Aorta (tissue), 5 donors: ENCODE measurements around the gene MXD3. TPM values are rescaled to one million over a fixed set of nuclear protein-coding genes. Genes with fewer than 3 reads are reported as not detected.

Experiments used
- ATAC-seq: fragments of 200-7000 bp; cut with Tn5 transposase; one replicate; pipeline ENCODE4 v1.9.1; 2022; ENCODE audit warnings: moderate library complexity; ENCODE audit not compliant: low FRiP score
- DNase-seq, 2 donors: peaks; one replicate each; pipeline ENCODE4 v3.0.0-alpha.2; 2020
- H3K27ac ChIP-seq, 2 donors: one replicate each; pipeline ENCODE4 v1.5.1; 2013; ENCODE audit warnings: low read length in 2 of 2, mild to moderate bottlenecking in 2 of 2, moderate library complexity in 2 of 2, control low read depth in 1 of 2, inconsistent platforms in 1 of 2, low read depth in 1 of 2
- H3K27me3 ChIP-seq, 2 donors: one replicate each; pipeline ENCODE4 v1.6.1; 2013; ENCODE audit warnings: control low read depth in 1 of 2, low read length in 1 of 2, mild to moderate bottlenecking in 1 of 2, moderate library complexity in 1 of 2; ENCODE audit not compliant: insufficient read depth in 2 of 2, control insufficient read depth in 1 of 2
- H3K36me3 ChIP-seq, 2 donors: one replicate each; pipeline ENCODE4 v1.6.1; 2013; ENCODE audit warnings: control low read depth in 1 of 2, low read length in 1 of 2, mild to moderate bottlenecking in 1 of 2; ENCODE audit not compliant: insufficient read depth in 2 of 2, control insufficient read depth in 1 of 2
- H3K4me1 ChIP-seq, 2 donors: one replicate each; pipeline ENCODE4 v1.6.1; 2013; ENCODE audit warnings: low read length in 2 of 2, control low read depth in 1 of 2, mild to moderate bottlenecking in 1 of 2, moderate library complexity in 1 of 2; ENCODE audit not compliant: insufficient read depth in 2 of 2, control insufficient read depth in 1 of 2
- H3K4me3 ChIP-seq, 2 donors: one replicate each; pipeline ENCODE4 v1.5.1; 2013; ENCODE audit warnings: low read length in 2 of 2, control low read depth in 1 of 2, mild to moderate bottlenecking in 1 of 2
- H3K9me3 ChIP-seq: one replicate; pipeline ENCODE4 v1.6.1; 2013; ENCODE audit warnings: mild to moderate bottlenecking, low read length; ENCODE audit not compliant: control insufficient read depth
- WGBS, 2 donors: extraction: QIAGEN DNeasy Blood & Tissue Kit; methylation state at CpG; one replicate each; pipeline ENCODE4 v1.1.7; 2013; 5-methylcytosine and 5-hydroxymethylcytosine counted together
- intact Hi-C, 2 donors: fragments of 100-400 bp; cut with DNase I; formaldehyde crosslinking; loops; one replicate each; pipeline versions ENCODE4 v1.14.2 to v1.15.0; 2022
- polyA plus RNA-seq, 2 donors: library from polyadenylated mRNA; stranded (reverse); fragments of 200-250 nt; gene quantifications; one replicate each; pipeline ENCODE4 v1.2.3, GENCODE V29; 2013
- total RNA-seq, 2 donors: library from RNA; stranded (reverse); fragmentation: NEBNext Ultra II Directional; extraction: Animal tissue kit (Norgen Biotek cat#: 25700); gene quantifications; one replicate each; pipeline ENCODE4 v1.2.1, GENCODE V29; 2021
- donor health status: healthy with polysubstance abuse.
- donor health status: Bipolar disorder and iron deficiency.
- donor health status: DM: no; HTN: no; CAD: no.
- donor health status: DM: no; HTN: no; CAD: no.
- donor health status: DM: yes; HTN: yes; CAD: no.

Gene MXD3
- total and polyA plus RNA-seq, 4 donors, result 4.1 to 52.6 (median 9.2) TPM

GRCh38 chr5:177332031-177332895 lies 20.6 kb upstream of the MXD3 start:
- no peaks in the 10 kb centered on the region for H3K4me1 ChIP-seq
- H3K27me3 ChIP-seq, result no peaks in the 10 kb centered on the region
- intact Hi-C loops, result no loop called here
- no peak overlapping the region for H3K27ac ChIP-seq
- no peaks in the 10 kb centered on the region for H3K9me3 ChIP-seq
- DNase-seq (peak in 1 of 2 donors; percentile 64), ATAC-seq (no peak)
- 91 to 92% methylated on average over 35 of the region's 35 CpGs for WGBS, 2 donors
- peaks cover 4 to 14% of the 10 kb centered on the region in 2 donors for H3K36me3 ChIP-seq
- H3K4me3 ChIP-seq, result no peak overlapping the region

- 85% methylated on average over 26 to 27 of the region's 27 CpGs for WGBS, 2 donors
- Histone ChIP-seq H3K9me3 (no peaks in the 10 kb centered on the region), H3K36me3 (peaks cover 3 to 7% of the 10 kb centered on the region in 2 donors), H3K4me1 (no peaks in the 10 kb centered on the region), H3K27ac (no peak overlapping the region), H3K27me3 (no peaks in the 10 kb centered on the region), H3K4me3 (no peak overlapping the region)
- intact Hi-C loops, result no loop called here
- DNase-seq (peak in 1 of 2 donors; percentile 61), ATAC-seq (no peak)
Measured at GRCh38 chr5:177330991-177331842, 19.5 kb upstream of the MXD3 start.

GRCh38 chr5:177329883-177330282 lies 18.2 kb upstream of the MXD3 start:
- H3K9me3 ChIP-seq, result no peaks in the 10 kb centered on the region
- H3K27ac ChIP-seq, result no peak overlapping the region
- H3K4me3 ChIP-seq, result no peak overlapping the region
- intact Hi-C loops, result no loop called here
- 86 to 87% methylated on average over 6 of the region's 6 CpGs for WGBS, 2 donors
- no peaks in the 10 kb centered on the region for H3K27me3 ChIP-seq
- peaks cover 0 to 8% of the 10 kb centered on the region in 2 donors for H3K36me3 ChIP-seq
- no peak for ATAC-seq
- DNase-seq, result peak in 1 of 2 donors; percentile 14
- H3K4me1 ChIP-seq, result no peaks in the 10 kb centered on the region

GRCh38 chr5:177328545-177329231 lies 17.0 kb upstream of the MXD3 start:
- WGBS, 2 donors, result 91 to 94% methylated on average over 19 of the region's 19 CpGs
- H3K27ac ChIP-seq, result no peak overlapping the region
- peak in 1 of 2 donors; percentile 59 for DNase-seq
- ATAC-seq, result no peak
- H3K27me3 ChIP-seq, result no peaks in the 10 kb centered on the region
- intact Hi-C loops, result no loop called here
- no peaks in the 10 kb centered on the region for H3K4me1 ChIP-seq
- H3K4me3 ChIP-seq, result no peak overlapping the region
- H3K9me3 ChIP-seq, result no peaks in the 10 kb centered on the region
- peaks cover 0 to 4% of the 10 kb centered on the region in 2 donors for H3K36me3 ChIP-seq

GRCh38 chr5:177327539-177328522 lies 16.1 kb upstream of the MXD3 start:
- DNase-seq (peak; percentile 70 to 79), ATAC-seq (peak; percentile 76)
- intact Hi-C loops, result no loop called here
- no peak overlapping the region for H3K4me3 ChIP-seq
- H3K9me3 ChIP-seq, result no peaks in the 10 kb centered on the region
- no peaks in the 10 kb centered on the region for H3K4me1 ChIP-seq
- H3K36me3 ChIP-seq, result peaks cover 0 to 4% of the 10 kb centered on the region in 2 donors
- no peak overlapping the region for H3K27ac ChIP-seq
- no peaks in the 10 kb centered on the region for H3K27me3 ChIP-seq
- 80 to 83% methylated on average over 28 of the region's 28 CpGs for WGBS, 2 donors

- H3K27me3 ChIP-seq, result no peaks in the 10 kb centered on the region
- ATAC-seq (no peak), DNase-seq (peak in 1 of 2 donors; percentile 46)
- WGBS, 2 donors, result 76 to 88% methylated on average over 1 of the region's 1 CpG
- H3K27ac ChIP-seq, result no peak overlapping the region
- peaks cover 0 to 4% of the 10 kb centered on the region in 2 donors for H3K36me3 ChIP-seq
- no peaks in the 10 kb centered on the region for H3K4me1 ChIP-seq
- H3K9me3 ChIP-seq, result no peaks in the 10 kb centered on the region
- intact Hi-C loops, result no loop called here
- H3K4me3 ChIP-seq, result no peak overlapping the region
Measured at GRCh38 chr5:177325868-177326381, 14.2 kb upstream of the MXD3 start.

GRCh38 chr5:177320879-177321278 lies 9.2 kb upstream of the MXD3 start:
- Histone ChIP-seq H3K27me3 (no peaks in the 10 kb centered on the region), H3K36me3 (peaks cover 0 to 2% of the 10 kb centered on the region in 2 donors), H3K27ac (no peak overlapping the region), H3K4me1 (no peaks in the 10 kb centered on the region), H3K9me3 (no peaks in the 10 kb centered on the region), H3K4me3 (no peak overlapping the region)
- DNase-seq (peak; percentile 67 to 76), ATAC-seq (no peak)
- intact Hi-C loops, result no loop called here
- 94 to 95% methylated on average over 7 of the region's 7 CpGs for WGBS, 2 donors
